ENCODE results near the gene SH2D1A.

Gene SH2D1A

GRCh38 chrX:124421898-124422655, 75.7 kb downstream of the SH2D1A start:
- DNase-seq (ENCODE audit: low read depth), result no peak

Measured in T follicular helper cell (primary cell).